Measurements from ENCODE around the gene TLL2. TPM values are rescaled to one million over a fixed set of nuclear protein-coding genes. Genes with fewer than 3 reads are reported as not detected.

Gene TLL2
- total RNA-seq, 1 donor from 2014 or later: under 0.01 TPM

DNA sequence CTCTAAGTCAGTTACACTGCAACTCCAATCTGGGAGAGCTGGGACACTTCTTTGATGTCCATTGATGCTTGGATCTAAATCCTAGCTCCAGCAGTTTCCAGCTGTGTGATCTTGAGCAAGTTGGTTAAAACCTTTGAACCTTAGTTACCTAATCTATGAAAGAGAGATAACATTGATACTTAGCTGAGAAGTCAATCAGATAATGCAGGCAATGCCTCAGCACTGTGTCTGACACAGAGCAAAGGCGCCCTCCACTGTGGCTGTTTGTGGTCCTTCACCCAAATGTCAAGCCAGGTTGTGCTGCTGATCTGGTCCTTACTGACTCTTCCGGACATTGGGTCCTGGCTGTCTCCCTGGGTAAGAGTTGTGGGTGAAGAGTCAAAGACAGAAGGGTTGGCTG, 189.3 kb downstream of the TLL2 start:
- DNase-seq (ENCODE audit: low read depth in 2 of 2): no peak

DNA sequence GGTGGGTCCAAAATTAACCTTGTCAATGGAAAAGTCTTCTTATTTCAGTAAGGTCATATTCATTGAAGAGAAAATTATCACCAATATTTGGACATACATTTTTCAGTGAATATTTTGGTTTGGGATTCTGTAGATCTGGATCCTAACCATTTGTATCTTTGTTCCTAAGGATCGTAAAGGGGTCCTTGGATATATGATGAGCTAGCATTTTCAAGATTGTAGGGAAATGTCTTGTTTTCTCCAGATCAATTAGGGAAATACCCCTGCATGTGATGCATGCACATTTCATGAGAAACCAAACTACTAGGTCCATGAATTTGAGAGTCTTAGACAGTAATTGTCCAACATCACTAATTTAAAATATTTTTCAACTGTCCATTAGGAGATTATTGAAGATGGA, 191.5 kb downstream of the TLL2 start:
- no peak for DNase-seq (ENCODE audit: low read depth in 2 of 2)

- DNase-seq (ENCODE audit: low read depth in 2 of 2): no peak
These were observed 191.9 kb downstream of the TLL2 start for GRCh38 chr10:96321822-96322221.

- DNase-seq (ENCODE audit: low read depth in 2 of 2): peak; percentile 6 to 7
These were observed 193.8 kb downstream of the TLL2 start for GRCh38 chr10:96319754-96320474.

GRCh38 chr10:96317067-96317833, 196.5 kb downstream of the TLL2 start:
- DNase-seq (ENCODE audit: low read depth in 2 of 2): no peak

Other genes starting within 250 kb of the TLL2 start
- not detected in 2 replicates for gene BLNK, start 242.4 kb downstream of the TLL2 start, total RNA-seq
- gene DNTT, start 209.5 kb downstream of the TLL2 start, total RNA-seq: not detected in 2 replicates
- not detected in 2 replicates for gene OPALIN, start 154.9 kb downstream of the TLL2 start, total RNA-seq
- 63.9 and 86.7 TPM in 2 replicates for gene TM9SF3, start 73.1 kb upstream of the TLL2 start, total RNA-seq
- gene PIK3AP1, start 206.6 kb upstream of the TLL2 start, total RNA-seq: under 0.01 TPM in 1 of 2 replicates, not detected in the other